Uterus (tissue), 2 donors: ENCODE results near the gene GUSB.

Experiments
- CTCF ChIP-seq, 4 experiments: fragments of 200-600 bp in 2 of 4; fragments of 450-650 bp in 2 of 4; sonication (generic) in 2 of 4; IDR thresholded peaks; one replicate each; pipeline ENCODE4 v1.5.1; 2016 to 2019; ENCODE audit warnings: antibody characterized with exemption in 4 of 4, mild to moderate bottlenecking in 2 of 4, moderate library complexity in 1 of 4
- POLR2A ChIP-seq, 2 donors: fragments of 450-650 bp; IDR thresholded peaks; one replicate each; pipeline ENCODE4 v1.6.1; 2016; ENCODE audit warnings: antibody characterized with exemption in 2 of 2, mild to moderate bottlenecking in 1 of 2, moderate library complexity in 1 of 2

GRCh38 chr7:65966146-65966545, 15.9 kb downstream of the GUSB start:
- TF ChIP-seq CTCF (IDR thresholded peaks at IDR 0.05) (no peak), POLR2A (IDR thresholded peaks at IDR 0.05) (no peak)
